Body of pancreas (tissue), 4 donors: Measurements from ENCODE around the gene SCN1B.

ENCODE experiments used
- POLR2A ChIP-seq, 3 donors: fragments of 450-650 bp; IDR thresholded peaks; one replicate each; pipeline ENCODE4 v1.6.1; 2016; ENCODE audit warnings: antibody characterized with exemption in 3 of 3, mild to moderate bottlenecking in 2 of 3
- TF ChIP-seq, protein P1 (sequence below), 7 experiments: fragments of 450-650 bp in 4 of 7; fragments of 200-600 bp in 3 of 7; sonication (generic) in 3 of 7; IDR thresholded peaks; one replicate each; pipeline ENCODE4 v1.5.1; 2016 to 2019; ENCODE audit warnings: antibody characterized with exemption in 7 of 7

DNA sequence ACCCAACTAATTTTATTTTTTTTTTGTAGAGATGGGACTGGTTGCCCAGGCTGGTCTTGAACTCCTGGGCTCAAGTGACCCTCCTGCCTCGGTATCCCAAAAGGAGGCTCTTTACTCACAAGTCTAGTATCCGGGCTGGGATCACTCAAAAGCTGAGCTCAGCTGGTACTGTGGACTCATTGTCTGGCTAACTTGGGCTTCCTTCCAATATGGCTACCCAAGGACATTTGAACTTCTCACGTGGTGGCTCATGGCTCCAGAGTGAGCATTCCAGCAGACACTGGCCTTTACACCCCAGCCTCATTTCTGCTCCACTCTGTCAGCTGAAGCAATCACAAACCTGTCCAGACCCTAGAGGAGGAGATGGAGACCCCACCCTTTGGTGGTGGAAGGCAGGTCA, 40.2 kb downstream of the SCN1B start:
- TF ChIP-seq, protein P1, sequence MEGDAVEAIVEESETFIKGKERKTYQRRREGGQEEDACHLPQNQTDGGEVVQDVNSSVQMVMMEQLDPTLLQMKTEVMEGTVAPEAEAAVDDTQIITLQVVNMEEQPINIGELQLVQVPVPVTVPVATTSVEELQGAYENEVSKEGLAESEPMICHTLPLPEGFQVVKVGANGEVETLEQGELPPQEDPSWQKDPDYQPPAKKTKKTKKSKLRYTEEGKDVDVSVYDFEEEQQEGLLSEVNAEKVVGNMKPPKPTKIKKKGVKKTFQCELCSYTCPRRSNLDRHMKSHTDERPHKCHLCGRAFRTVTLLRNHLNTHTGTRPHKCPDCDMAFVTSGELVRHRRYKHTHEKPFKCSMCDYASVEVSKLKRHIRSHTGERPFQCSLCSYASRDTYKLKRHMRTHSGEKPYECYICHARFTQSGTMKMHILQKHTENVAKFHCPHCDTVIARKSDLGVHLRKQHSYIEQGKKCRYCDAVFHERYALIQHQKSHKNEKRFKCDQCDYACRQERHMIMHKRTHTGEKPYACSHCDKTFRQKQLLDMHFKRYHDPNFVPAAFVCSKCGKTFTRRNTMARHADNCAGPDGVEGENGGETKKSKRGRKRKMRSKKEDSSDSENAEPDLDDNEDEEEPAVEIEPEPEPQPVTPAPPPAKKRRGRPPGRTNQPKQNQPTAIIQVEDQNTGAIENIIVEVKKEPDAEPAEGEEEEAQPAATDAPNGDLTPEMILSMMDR (IDR thresholded peaks at IDR 0.05) = no peak
- no peak for TF ChIP-seq POLR2A (IDR thresholded peaks at IDR 0.05)
